Neural cell (in vitro differentiated cells): ENCODE data around the gene PRLH. TPM values are rescaled to one million over a fixed set of nuclear protein-coding genes. Genes with fewer than 3 reads are reported as not detected.

Experiments used
- H2AFZ ChIP-seq: fragments of 200-600, 300-800 bp; sonication (generic), shearing (Covaris generic); 2 replicates; pipeline ENCODE4 v1.6.0; 2014; ENCODE audit warnings: low read depth, mild to moderate bottlenecking, antibody characterized with exemption, low read length, moderate library complexity
- H3F3A ChIP-seq: fragments of 200-600 bp; shearing (Covaris generic); 2 replicates; pipeline ENCODE4 v1.6.1; 2016; ENCODE audit warnings: mild to moderate bottlenecking, moderate library complexity, mixed read lengths, antibody characterized with exemption, low read length; ENCODE audit not compliant: insufficient read depth, poor library complexity, severe bottlenecking
- H3K27ac ChIP-seq: fragments of 200-600, 300-800 bp; sonication (generic), shearing (Covaris generic); 2 replicates; pipeline ENCODE4 v1.5.1; 2014; ENCODE audit warnings: mild to moderate bottlenecking, low read length, moderate library complexity
- H3K27me3 ChIP-seq: fragments of 300-800, 200-600 bp; sonication (generic), shearing (Covaris generic); 2 replicates; pipeline ENCODE4 v1.6.0; 2014; ENCODE audit warnings: mild to moderate bottlenecking, low read depth, low read length, moderate library complexity; ENCODE audit not compliant: insufficient read depth
- H3K36me3 ChIP-seq: fragments of 300-800, 200-600 bp; sonication (generic), shearing (Covaris generic); 2 replicates; pipeline ENCODE4 v1.5.1; 2014; ENCODE audit warnings: mild to moderate bottlenecking, antibody characterized with exemption, low read length, moderate library complexity; ENCODE audit not compliant: insufficient read depth
- H3K4me2 ChIP-seq: fragments of 300-800, 200-600 bp; sonication (generic), shearing (Covaris generic); 2 replicates; pipeline ENCODE4 v1.6.0; 2014; ENCODE audit warnings: mild to moderate bottlenecking, low read length
- H3K4me3 ChIP-seq: fragments of 300-800, 200-600 bp; sonication (generic), shearing (Covaris generic); 2 replicates; pipeline ENCODE4 v1.5.1; 2014; ENCODE audit warnings: mild to moderate bottlenecking, low read length, moderate library complexity
- H3K79me2 ChIP-seq: fragments of 200-600 bp; shearing (Covaris generic); replicated peaks from 2 replicates; pipeline ENCODE4 v1.6.0; 2014; ENCODE audit warnings: mild to moderate bottlenecking, low read length, moderate library complexity; ENCODE audit not compliant: insufficient read depth
- H3K9ac ChIP-seq: fragments of 300-800, 200-600 bp; sonication (generic), shearing (Covaris generic); 2 replicates; pipeline ENCODE4 v1.6.1; 2016; ENCODE audit warnings: mild to moderate bottlenecking, low read length, mixed read lengths
- H3K9me2 ChIP-seq: fragments of 200-600 bp; shearing (Covaris generic); 2 replicates; pipeline ENCODE4 v1.6.1; 2016; ENCODE audit warnings: mild to moderate bottlenecking, low read length, mixed read lengths; ENCODE audit not compliant: insufficient read depth
- H3K9me3 ChIP-seq: fragments of 200-600, 300-800 bp; sonication (generic), shearing (Covaris generic); 2 replicates; pipeline ENCODE4 v1.6.1; 2016; ENCODE audit warnings: mild to moderate bottlenecking, mixed run types, low read length, moderate library complexity, mixed read lengths
- H4K20me1 ChIP-seq: fragments of 200-600 bp; shearing (Covaris generic); 2 replicates; pipeline ENCODE4 v1.6.1; 2016; ENCODE audit warnings: mild to moderate bottlenecking, mixed run types; ENCODE audit not compliant: insufficient read depth
- EP300 ChIP-seq: fragments of 450-650 bp; conservative IDR thresholded peaks from 2 replicates; pipeline ENCODE4 v1.6.1; 2014; ENCODE audit warnings: antibody characterized with exemption, mild to moderate bottlenecking, moderate library complexity; ENCODE audit not compliant: poor library complexity, severe bottlenecking
- EZH2 ChIP-seq: fragments of 200-600, 300-800 bp; shearing (Covaris generic), sonication (generic); IDR thresholded peaks from 2 replicates; pipeline ENCODE4 v1.6.1; 2014; ENCODE audit warnings: antibody characterized with exemption, low read length, borderline replicate concordance, mild to moderate bottlenecking; ENCODE audit not compliant: insufficient read depth, poor library complexity, severe bottlenecking
- MXI1 ChIP-seq: fragments of 450-650 bp; conservative IDR thresholded peaks from 2 replicates; pipeline ENCODE4 v1.6.1; 2014; ENCODE audit warnings: antibody characterized with exemption, mild to moderate bottlenecking; ENCODE audit not compliant: poor library complexity, severe bottlenecking
- POLR2AphosphoS5 ChIP-seq: IDR thresholded peaks from 2 replicates; pipeline ENCODE4 v1.6.1; 2012
- RAD21 ChIP-seq: fragments of 450-650 bp; conservative IDR thresholded peaks from 2 replicates; pipeline ENCODE4 v1.6.1; 2014; ENCODE audit warnings: antibody characterized with exemption, mild to moderate bottlenecking, moderate library complexity
- SMC3 ChIP-seq: fragments of 450-650 bp; conservative IDR thresholded peaks from 2 replicates; pipeline ENCODE4 v1.6.1; 2014; ENCODE audit warnings: antibody characterized with exemption, mild to moderate bottlenecking, moderate library complexity; ENCODE audit not compliant: poor library complexity
- TAF1 ChIP-seq: IDR thresholded peaks from 2 replicates; pipeline ENCODE4 v1.6.1; 2012; ENCODE audit warnings: low read depth
- polyA plus RNA-seq: library from polyadenylated mRNA; depleted of rRNA; stranded (reverse); fragments of >200 nt; gene quantifications from 2 replicates; pipeline ENCODE4 v1.2.3, GENCODE V29; 2014
- TF ChIP-seq, protein P1 (sequence below): IDR thresholded peaks from 2 replicates; pipeline ENCODE4 v1.6.1; 2012; ENCODE audit warnings: borderline replicate concordance
- TF ChIP-seq, protein P2 (sequence below): fragments of 450-650 bp; IDR thresholded peaks from 2 replicates; pipeline ENCODE4 v1.5.1; 2014; ENCODE audit warnings: antibody characterized with exemption, mild to moderate bottlenecking, moderate library complexity; ENCODE audit not compliant: poor library complexity, severe bottlenecking

PRLH gene
- polyA plus RNA-seq, 1 donor from 2014 or later: not detected

GRCh38 chr2:237539681-237540080 lies 26.7 kb upstream of the PRLH start:
- H3F3A ChIP-seq: no peaks in the 10 kb centered on the region
- no peak overlapping the region for H3K4me3 ChIP-seq
- no peak overlapping the region for H2AFZ ChIP-seq
- no peaks in the 10 kb centered on the region for H3K9me2 ChIP-seq
- H3K27me3 ChIP-seq: no peaks in the 10 kb centered on the region
- TF ChIP-seq SMC3: no peak
- TF ChIP-seq TAF1: no peak
- TF ChIP-seq EZH2: no peak
- TF ChIP-seq, protein P1, sequence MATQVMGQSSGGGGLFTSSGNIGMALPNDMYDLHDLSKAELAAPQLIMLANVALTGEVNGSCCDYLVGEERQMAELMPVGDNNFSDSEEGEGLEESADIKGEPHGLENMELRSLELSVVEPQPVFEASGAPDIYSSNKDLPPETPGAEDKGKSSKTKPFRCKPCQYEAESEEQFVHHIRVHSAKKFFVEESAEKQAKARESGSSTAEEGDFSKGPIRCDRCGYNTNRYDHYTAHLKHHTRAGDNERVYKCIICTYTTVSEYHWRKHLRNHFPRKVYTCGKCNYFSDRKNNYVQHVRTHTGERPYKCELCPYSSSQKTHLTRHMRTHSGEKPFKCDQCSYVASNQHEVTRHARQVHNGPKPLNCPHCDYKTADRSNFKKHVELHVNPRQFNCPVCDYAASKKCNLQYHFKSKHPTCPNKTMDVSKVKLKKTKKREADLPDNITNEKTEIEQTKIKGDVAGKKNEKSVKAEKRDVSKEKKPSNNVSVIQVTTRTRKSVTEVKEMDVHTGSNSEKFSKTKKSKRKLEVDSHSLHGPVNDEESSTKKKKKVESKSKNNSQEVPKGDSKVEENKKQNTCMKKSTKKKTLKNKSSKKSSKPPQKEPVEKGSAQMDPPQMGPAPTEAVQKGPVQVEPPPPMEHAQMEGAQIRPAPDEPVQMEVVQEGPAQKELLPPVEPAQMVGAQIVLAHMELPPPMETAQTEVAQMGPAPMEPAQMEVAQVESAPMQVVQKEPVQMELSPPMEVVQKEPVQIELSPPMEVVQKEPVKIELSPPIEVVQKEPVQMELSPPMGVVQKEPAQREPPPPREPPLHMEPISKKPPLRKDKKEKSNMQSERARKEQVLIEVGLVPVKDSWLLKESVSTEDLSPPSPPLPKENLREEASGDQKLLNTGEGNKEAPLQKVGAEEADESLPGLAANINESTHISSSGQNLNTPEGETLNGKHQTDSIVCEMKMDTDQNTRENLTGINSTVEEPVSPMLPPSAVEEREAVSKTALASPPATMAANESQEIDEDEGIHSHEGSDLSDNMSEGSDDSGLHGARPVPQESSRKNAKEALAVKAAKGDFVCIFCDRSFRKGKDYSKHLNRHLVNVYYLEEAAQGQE: no peak
- no peak for TF ChIP-seq RAD21
- no peaks in the 10 kb centered on the region for H3K36me3 ChIP-seq
- H3K4me2 ChIP-seq: no peak overlapping the region
- H4K20me1 ChIP-seq: no peaks in the 10 kb centered on the region
- no peaks in the 10 kb centered on the region for H3K79me2 ChIP-seq
- H3K9ac ChIP-seq: no peak overlapping the region
- no peaks in the 10 kb centered on the region for H3K9me3 ChIP-seq
- H3K27ac ChIP-seq: no peak overlapping the region

DNA sequence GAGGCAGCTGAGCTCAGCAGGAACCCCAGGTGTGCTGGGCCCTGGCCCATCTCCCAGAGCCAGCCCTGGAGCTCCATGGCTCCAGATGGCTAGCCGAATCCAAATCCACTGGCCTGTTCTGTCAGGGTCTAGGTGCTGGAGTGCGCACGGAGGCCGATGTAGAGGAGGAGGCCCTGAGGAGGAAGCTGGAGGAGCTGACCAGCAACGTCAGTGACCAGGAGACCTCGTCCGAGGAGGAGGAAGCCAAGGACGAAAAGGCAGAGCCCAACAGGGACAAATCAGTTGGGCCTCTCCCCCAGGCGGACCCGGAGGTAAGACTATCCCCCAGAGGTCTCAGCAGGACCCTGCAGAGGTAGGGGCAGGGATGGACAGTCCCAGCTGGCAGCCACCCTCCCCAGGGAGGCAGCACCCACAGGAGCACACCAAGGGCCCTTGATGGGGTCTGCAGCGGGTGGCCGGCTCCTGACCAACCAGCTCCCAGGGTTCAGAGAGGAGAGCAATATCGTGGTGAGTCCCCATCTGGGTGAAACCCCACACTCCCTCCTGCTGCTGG lies 26.1 kb upstream of the PRLH start:
- H3K4me3 ChIP-seq: no peak overlapping the region
- H3K9ac ChIP-seq: no peak overlapping the region
- H3K9me2 ChIP-seq: no peaks in the 10 kb centered on the region
- TF ChIP-seq SMC3: no peak
- no peaks in the 10 kb centered on the region for H3K36me3 ChIP-seq
- no peaks in the 10 kb centered on the region for H3K9me3 ChIP-seq
- H4K20me1 ChIP-seq: no peaks in the 10 kb centered on the region
- H3F3A ChIP-seq: no peaks in the 10 kb centered on the region
- no peak overlapping the region for H3K27ac ChIP-seq
- H3K27me3 ChIP-seq: no peaks in the 10 kb centered on the region
- H3K4me2 ChIP-seq: no peak overlapping the region
- no peaks in the 10 kb centered on the region for H3K79me2 ChIP-seq
- no peak overlapping the region for H2AFZ ChIP-seq

DNA sequence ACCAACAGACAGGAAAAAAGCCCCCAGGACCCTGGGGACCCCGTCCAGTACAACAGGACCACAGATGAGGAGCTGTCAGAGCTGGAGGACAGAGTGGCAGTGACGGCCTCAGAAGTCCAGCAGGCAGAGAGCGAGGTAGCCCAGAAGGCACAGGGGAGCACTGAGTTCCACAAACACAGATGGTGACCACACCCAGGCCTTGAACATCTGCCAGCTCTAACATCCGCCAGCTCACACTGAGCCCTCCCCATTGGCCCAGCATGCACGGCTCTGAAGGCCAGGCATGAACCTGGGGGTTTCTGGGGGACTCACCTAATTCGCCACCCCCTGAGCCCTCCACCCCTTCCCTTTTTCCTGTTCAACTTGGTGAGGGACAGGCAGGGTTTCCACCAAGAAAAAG lies 25.6 kb upstream of the PRLH start:
- Histone ChIP-seq H3K9ac (no peak overlapping the region), H3K9me3 (no peaks in the 10 kb centered on the region), H3K36me3 (no peaks in the 10 kb centered on the region), H3K79me2 (no peaks in the 10 kb centered on the region), H3F3A (no peaks in the 10 kb centered on the region), H3K27ac (no peak overlapping the region), H3K4me3 (no peak overlapping the region), H3K27me3 (no peaks in the 10 kb centered on the region), H3K4me2 (no peak overlapping the region), H3K9me2 (no peaks in the 10 kb centered on the region), H2AFZ (no peak overlapping the region), H4K20me1 (no peaks in the 10 kb centered on the region)
- TF ChIP-seq EZH2 (no peak), TAF1 (no peak), RAD21 (no peak), POLR2AphosphoS5 (no peak), SMC3 (no peak), MXI1 (no peak), EP300 (no peak)
- TF ChIP-seq, protein P2, sequence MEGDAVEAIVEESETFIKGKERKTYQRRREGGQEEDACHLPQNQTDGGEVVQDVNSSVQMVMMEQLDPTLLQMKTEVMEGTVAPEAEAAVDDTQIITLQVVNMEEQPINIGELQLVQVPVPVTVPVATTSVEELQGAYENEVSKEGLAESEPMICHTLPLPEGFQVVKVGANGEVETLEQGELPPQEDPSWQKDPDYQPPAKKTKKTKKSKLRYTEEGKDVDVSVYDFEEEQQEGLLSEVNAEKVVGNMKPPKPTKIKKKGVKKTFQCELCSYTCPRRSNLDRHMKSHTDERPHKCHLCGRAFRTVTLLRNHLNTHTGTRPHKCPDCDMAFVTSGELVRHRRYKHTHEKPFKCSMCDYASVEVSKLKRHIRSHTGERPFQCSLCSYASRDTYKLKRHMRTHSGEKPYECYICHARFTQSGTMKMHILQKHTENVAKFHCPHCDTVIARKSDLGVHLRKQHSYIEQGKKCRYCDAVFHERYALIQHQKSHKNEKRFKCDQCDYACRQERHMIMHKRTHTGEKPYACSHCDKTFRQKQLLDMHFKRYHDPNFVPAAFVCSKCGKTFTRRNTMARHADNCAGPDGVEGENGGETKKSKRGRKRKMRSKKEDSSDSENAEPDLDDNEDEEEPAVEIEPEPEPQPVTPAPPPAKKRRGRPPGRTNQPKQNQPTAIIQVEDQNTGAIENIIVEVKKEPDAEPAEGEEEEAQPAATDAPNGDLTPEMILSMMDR: no peak
- TF ChIP-seq, protein P1: no peak
